OCI-LY3 (cell line): ENCODE results near the gene PATE1.

ENCODE experiments used
- EZH2phosphoT487 ChIP-seq: fragments of 200-600 bp; shearing (Covaris generic); IDR thresholded peaks from 2 replicates; pipeline ENCODE4 v1.6.1; 2018; ENCODE audit warnings: antibody characterized with exemption, mixed run types, low read depth
- TF ChIP-seq, protein P1 (sequence below): fragments of 200-600, 300-600 bp; sonication (generic); IDR thresholded peaks from 2 replicates; pipeline ENCODE4 v1.5.1; 2014; ENCODE audit warnings: antibody characterized with exemption, low read length, low read depth

DNA sequence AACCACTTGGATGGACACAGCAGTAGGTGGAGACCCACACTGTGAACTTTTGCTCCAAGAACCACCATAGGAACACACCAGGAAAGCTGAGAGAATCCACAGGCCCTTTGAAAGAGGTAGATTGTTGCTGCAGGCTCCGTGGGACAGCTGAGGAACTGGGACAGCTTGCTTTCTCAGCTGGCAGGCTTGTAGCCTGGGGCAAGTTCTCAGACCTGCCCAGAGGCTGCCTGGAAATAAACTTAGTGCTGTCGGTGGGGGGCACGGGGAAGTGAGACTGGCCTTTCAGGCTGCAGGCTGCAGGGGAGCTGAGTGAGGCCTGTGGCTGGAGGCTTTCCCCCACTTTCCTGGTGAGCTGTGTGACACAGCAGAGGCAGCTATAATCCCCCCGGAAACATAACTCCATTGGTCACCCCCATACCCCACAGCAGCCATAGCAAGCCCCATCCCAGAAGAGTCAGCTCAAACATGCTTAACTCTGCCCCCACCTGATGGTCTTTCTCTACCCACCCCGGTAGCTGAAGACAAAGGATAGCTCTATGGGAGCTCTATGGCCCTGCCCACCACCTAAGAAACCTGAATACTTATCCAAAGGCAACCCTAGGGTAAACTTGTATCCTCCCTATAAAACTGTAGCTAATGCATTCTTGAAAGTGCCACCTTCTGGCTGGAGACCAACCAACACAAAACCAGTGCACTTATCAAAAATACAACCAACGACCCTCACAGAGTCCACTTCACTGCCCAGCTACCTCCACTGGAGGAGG, 44.0 kb upstream of the PATE1 start:
- TF ChIP-seq, protein P1, sequence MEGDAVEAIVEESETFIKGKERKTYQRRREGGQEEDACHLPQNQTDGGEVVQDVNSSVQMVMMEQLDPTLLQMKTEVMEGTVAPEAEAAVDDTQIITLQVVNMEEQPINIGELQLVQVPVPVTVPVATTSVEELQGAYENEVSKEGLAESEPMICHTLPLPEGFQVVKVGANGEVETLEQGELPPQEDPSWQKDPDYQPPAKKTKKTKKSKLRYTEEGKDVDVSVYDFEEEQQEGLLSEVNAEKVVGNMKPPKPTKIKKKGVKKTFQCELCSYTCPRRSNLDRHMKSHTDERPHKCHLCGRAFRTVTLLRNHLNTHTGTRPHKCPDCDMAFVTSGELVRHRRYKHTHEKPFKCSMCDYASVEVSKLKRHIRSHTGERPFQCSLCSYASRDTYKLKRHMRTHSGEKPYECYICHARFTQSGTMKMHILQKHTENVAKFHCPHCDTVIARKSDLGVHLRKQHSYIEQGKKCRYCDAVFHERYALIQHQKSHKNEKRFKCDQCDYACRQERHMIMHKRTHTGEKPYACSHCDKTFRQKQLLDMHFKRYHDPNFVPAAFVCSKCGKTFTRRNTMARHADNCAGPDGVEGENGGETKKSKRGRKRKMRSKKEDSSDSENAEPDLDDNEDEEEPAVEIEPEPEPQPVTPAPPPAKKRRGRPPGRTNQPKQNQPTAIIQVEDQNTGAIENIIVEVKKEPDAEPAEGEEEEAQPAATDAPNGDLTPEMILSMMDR, result no peak
- TF ChIP-seq EZH2phosphoT487, result no peak
